Measurements from ENCODE around the gene FARP1. TPM values are rescaled to one million over a fixed set of nuclear protein-coding genes. Genes with fewer than 3 reads are reported as not detected.

The FARP1 gene
- polyA plus RNA-seq, 1 of the 3 experiments (the other 2 are of a cell fraction), result 12.0 TPM

- ChIA-PET CTCF (interaction anchor here (1.1 kb wide), 1 partner anchor 13 kb away, joined by 3 read pairs; no protein-coding TSS in a partner anchor), POLR2A (no interaction called here)
- 96% methylated on average over 5 of the region's 5 CpGs for WGBS (ENCODE audit: low lambda C conversion rate)
Measured at GRCh38 chr13:98384739-98385138, 241.8 kb downstream of the FARP1 start.

More at GRCh38 chr13:98384739-98385138, 241.8 kb downstream of the FARP1 start:
- H3K4me1 ChIP-seq (ENCODE audit: control insufficient read depth in 1 of 2, insufficient read depth in 2 of 2, low read depth in 1 of 2, low read length in 1 of 2), result peaks cover 0 to 4% of the 10 kb centered on the region in 2 experiments; a peak in 1 of 4 replicates
- no peaks in the 10 kb centered on the region for H3K9me2 ChIP-seq
- H3K79me2 ChIP-seq (ENCODE audit: insufficient read depth), result no peaks in the 10 kb centered on the region
- no peak overlapping the region for H3K9ac ChIP-seq
- no peak overlapping the region for H3K4me2 ChIP-seq
- no peak overlapping the region for H2AFZ ChIP-seq (ENCODE audit: low read depth)
- no peak overlapping the region for H3K4me3 ChIP-seq (ENCODE audit: low read depth in 2 of 2, low read length in 1 of 2)
- H4K20me1 ChIP-seq (ENCODE audit: insufficient read depth), result no peaks in the 10 kb centered on the region
- no peak for TF ChIP-seq IRF3 (IDR thresholded peaks at IDR 0.05; ENCODE audit: low read depth, low read length)
- TF ChIP-seq NRF1 (IDR thresholded peaks at IDR 0.05; ENCODE audit: low read depth, low read length), result no peak
- no peak for TF ChIP-seq POLR2AphosphoS5 (IDR thresholded peaks at IDR 0.05; ENCODE audit: low read depth, low read length)
- TF ChIP-seq JUND (IDR thresholded peaks at IDR 0.05), result no peak
- no peak for TF ChIP-seq EP300 (IDR thresholded peaks at IDR 0.05; ENCODE audit: borderline replicate concordance in 1 of 2, low read depth in 1 of 2, low read length in 1 of 2)
- TF ChIP-seq USF1 (IDR thresholded peaks at IDR 0.05; ENCODE audit: borderline replicate concordance, low read depth), result no peak
- TF ChIP-seq RXRA (IDR thresholded peaks at IDR 0.05; ENCODE audit: borderline replicate concordance, low read depth), result no peak
- TF ChIP-seq ZBTB33 (IDR thresholded peaks at IDR 0.05; ENCODE audit: borderline replicate concordance, low read depth), result no peak
- no peak for TF ChIP-seq YY1 (IDR thresholded peaks at IDR 0.05; ENCODE audit: low read depth)
- no peak for TF ChIP-seq ELF1 (IDR thresholded peaks at IDR 0.05)
- TF ChIP-seq SIN3A (IDR thresholded peaks at IDR 0.05; ENCODE audit: borderline replicate concordance, low read depth, low read length), result no peak
- no peak for TF ChIP-seq RAD21 (IDR thresholded peaks at IDR 0.05; ENCODE audit: low read length)
- no peak for TF ChIP-seq MEF2A (IDR thresholded peaks at IDR 0.05; ENCODE audit: borderline replicate concordance, low read depth)
- TF ChIP-seq FOXM1 (IDR thresholded peaks at IDR 0.05; ENCODE audit: low read depth), result no peak
- TF ChIP-seq REST (IDR thresholded peaks at IDR 0.05; ENCODE audit: low read depth, low read length), result no peak
- TF ChIP-seq FOSL2 (IDR thresholded peaks at IDR 0.05; ENCODE audit: borderline replicate concordance, low read depth), result no peak
- TF ChIP-seq FOXJ3 (CRISPR knock-in tag; IDR thresholded peaks at IDR 0.05), result no peak
- no peak for TF ChIP-seq GATA2 (CRISPR knock-in tag; IDR thresholded peaks at IDR 0.05)
- TF ChIP-seq CHD2 (IDR thresholded peaks at IDR 0.05; ENCODE audit: low read length, partially characterized antibody), result no peak
- TF ChIP-seq MXI1 (IDR thresholded peaks at IDR 0.05; ENCODE audit: low read depth, low read length), result no peak
- no peak for DNase-seq
- H3K36me3 ChIP-seq (replicated peaks in 1 of 2; ENCODE audit: control insufficient read depth in 1 of 2, insufficient read depth in 2 of 2, low read length in 1 of 2), result peaks cover 27 to 37% of the 10 kb centered on the region in 2 experiments
- H3K9me3 ChIP-seq, result no peaks in the 10 kb centered on the region
- no peak overlapping the region for H3K27ac ChIP-seq (ENCODE audit: low read depth in 2 of 2, low read length in 1 of 2)
- H3K27me3 ChIP-seq (ENCODE audit: insufficient read depth), result no peaks in the 10 kb centered on the region
- H3F3A ChIP-seq (replicated peaks; ENCODE audit: insufficient read depth), result no peaks in the 10 kb centered on the region
